HUES64 (cell line): ENCODE data around the gene TFPT. TPM values are rescaled to one million over a fixed set of nuclear protein-coding genes. Genes with fewer than 3 reads are reported as not detected.
A peak's percentile ranks its signal among the peaks of the same experiment; 100 is the strongest.

ENCODE experiments used
- H3K27ac ChIP-seq: 2 replicates; pipeline ENCODE4 v1.7.0; 2013; ENCODE audit warnings: low read depth, low read length, inconsistent platforms
- H3K27me3 ChIP-seq: 2 replicates; pipeline ENCODE4 v1.6.1; 2013; ENCODE audit warnings: mild to moderate bottlenecking, low read length; ENCODE audit not compliant: insufficient read depth
- H3K36me3 ChIP-seq: 2 replicates; pipeline ENCODE4 v1.6.1; 2013; ENCODE audit warnings: mild to moderate bottlenecking, low read length; ENCODE audit not compliant: insufficient read depth
- H3K4me1 ChIP-seq: 2 replicates; pipeline ENCODE4 v1.6.1; 2013; ENCODE audit warnings: mild to moderate bottlenecking, low read length, moderate library complexity; ENCODE audit not compliant: insufficient read depth
- H3K4me3 ChIP-seq: 2 replicates; pipeline ENCODE4 v1.5.1; 2013; ENCODE audit warnings: mild to moderate bottlenecking, low read length, moderate library complexity
- H3K9ac ChIP-seq: 2 replicates; pipeline ENCODE4 v1.6.1; 2013; ENCODE audit warnings: mild to moderate bottlenecking, low read depth, low read length
- H3K9me3 ChIP-seq: 2 replicates; pipeline ENCODE4 v1.6.1; 2013; ENCODE audit warnings: low read depth, low read length; ENCODE audit not compliant: insufficient read depth
- WGBS: fragments of 150-250, 120-280 bp; methylation state at CpG from one replicate; pipeline ENCODE4 v1.1.7; 2013; ENCODE audit warnings: missing lambda C conversion rate; 5-methylcytosine and 5-hydroxymethylcytosine counted together
- polyA plus RNA-seq, 2 experiments: library from polyadenylated mRNA; stranded (reverse); fragments of 50-300 nt; gene quantifications; one replicate each; pipeline ENCODE4 v1.2.3, GENCODE V29; 2013

Gene TFPT
- polyA plus RNA-seq (2013, experiment 1 of 2): 15.0 TPM
- polyA plus RNA-seq (2013, experiment 2 of 2): 16.4 TPM

- H3K27ac ChIP-seq: peak within 1 kb of the TSS; percentile 53
- H3K4me1 ChIP-seq: no peaks in the 10 kb centered on the region
- H3K27me3 ChIP-seq: no peaks in the 10 kb centered on the region
- H3K4me3 ChIP-seq: peak within 1 kb of the TSS; percentile 64
- no peaks in the 10 kb centered on the region for H3K9me3 ChIP-seq
- WGBS: under 1% methylated on average over 60 of the region's 60 CpGs
- peak within 1 kb of the TSS; percentile 76 for H3K9ac ChIP-seq
- H3K36me3 ChIP-seq: peaks cover 44% of the 10 kb centered on the region
Observed at GRCh38 chr19:54115109-54116063, at the start of gene TFPT, which contains the start of gene PRPF31. Gene TFPT (minus strand): TSS chr19:54115657. CDS start chr19:54115269, 388 bp downstream. Gene PRPF31 (plus strand): TSS chr19:54115754. CDS start chr19:54118279, 2,525 bp downstream.

DNA sequence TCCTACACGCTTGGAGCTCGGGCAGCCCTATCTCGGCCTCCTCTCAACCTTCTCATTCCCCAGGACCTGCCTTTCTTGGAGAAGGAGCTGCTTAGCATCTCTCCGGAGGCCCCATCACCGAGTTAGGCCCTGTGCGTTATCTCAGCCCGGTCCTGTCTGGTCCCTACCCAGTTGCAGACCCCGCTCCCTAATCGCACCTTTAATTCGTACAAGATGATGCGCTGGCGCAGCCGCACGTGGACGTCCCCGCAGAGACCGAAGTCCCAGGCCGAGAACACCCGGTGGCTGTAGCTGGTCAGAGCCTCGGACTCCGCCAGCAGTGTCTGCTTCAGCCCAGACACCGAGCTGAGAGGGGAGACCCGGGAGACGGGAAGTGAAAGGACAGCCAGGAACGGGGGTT is 49.8 kb upstream of the TFPT start:
- no peaks in the 10 kb centered on the region for H3K27me3 ChIP-seq
- H3K4me1 ChIP-seq: 0 out of 2 replicates have a peak, but pooled peaks cover 6% of the 10 kb centered on the region
- no peak overlapping the region for H3K27ac ChIP-seq
- no peak overlapping the region for H3K9ac ChIP-seq
- H3K9me3 ChIP-seq: no peaks in the 10 kb centered on the region
- no peak overlapping the region for H3K4me3 ChIP-seq
- 91% methylated on average over 25 of the region's 25 CpGs for WGBS
- H3K36me3 ChIP-seq: no peaks in the 10 kb centered on the region

DNA sequence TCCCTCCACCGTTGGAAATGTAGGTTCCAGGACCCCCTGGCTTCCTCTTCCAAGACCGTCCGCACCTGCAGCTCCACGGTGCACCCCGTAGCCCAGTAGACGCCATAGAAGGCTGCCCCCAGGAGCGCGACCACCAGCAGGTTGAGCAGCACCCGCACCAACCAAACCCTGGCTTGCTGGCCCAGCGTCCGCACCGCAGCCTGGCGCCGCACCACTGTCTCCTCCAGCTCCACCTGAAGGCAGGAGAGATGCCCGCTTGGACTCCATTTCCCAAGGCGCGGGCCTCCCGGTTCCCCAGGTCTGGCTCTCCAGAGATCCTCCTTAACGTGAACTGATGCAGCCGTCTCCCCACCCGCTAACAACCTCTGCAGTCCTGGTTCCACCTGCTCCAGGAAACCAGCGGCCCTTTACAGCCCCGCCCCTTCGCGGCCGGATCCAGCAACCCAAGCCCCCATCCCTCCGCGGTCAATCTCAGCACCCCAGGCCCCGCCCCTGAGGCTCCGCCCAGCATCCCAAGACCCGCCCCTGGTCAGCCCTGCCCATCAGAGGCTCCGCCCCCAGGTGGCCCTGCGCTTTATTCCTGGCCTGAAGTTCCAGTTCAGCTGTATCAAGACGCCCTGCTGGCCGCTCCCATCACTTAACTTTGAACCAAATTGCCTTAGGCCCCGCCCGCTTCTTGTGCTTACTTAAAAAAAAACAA is 49.1 kb upstream of the TFPT start:
- Histone ChIP-seq H3K27me3 (no peaks in the 10 kb centered on the region), H3K9ac (no peak overlapping the region), H3K27ac (no peak overlapping the region), H3K4me1 (0 out of 2 replicates have a peak, but pooled peaks cover 6% of the 10 kb centered on the region), H3K4me3 (peak overlapping the region; percentile 43), H3K9me3 (no peaks in the 10 kb centered on the region), H3K36me3 (no peaks in the 10 kb centered on the region)
- WGBS: 33% methylated on average over 35 of the region's 37 CpGs

- H3K4me1 ChIP-seq: peaks cover 11% of the 10 kb centered on the region; the same call in 1 of the 2 replicates
- no peak overlapping the region for H3K27ac ChIP-seq
- 92% methylated on average over 14 of the region's 14 CpGs for WGBS
- no peaks in the 10 kb centered on the region for H3K9me3 ChIP-seq
- 0 out of 2 replicates have a peak, but pooled peaks cover 2% of the 10 kb centered on the region for H3K36me3 ChIP-seq
- H3K9ac ChIP-seq: no peak overlapping the region
- no peaks in the 10 kb centered on the region for H3K27me3 ChIP-seq
- H3K4me3 ChIP-seq: peak overlapping the region; percentile 63
Observed at GRCh38 chr19:54162884-54163283, 47.4 kb upstream of the TFPT start.

- Histone ChIP-seq H3K36me3 (0 out of 2 replicates have a peak, but pooled peaks cover 2% of the 10 kb centered on the region), H3K4me1 (peaks cover 11% of the 10 kb centered on the region; the same call in 1 of the 2 replicates), H3K27ac (no peak overlapping the region), H3K27me3 (no peaks in the 10 kb centered on the region), H3K4me3 (peak overlapping the region; percentile 63), H3K9me3 (no peaks in the 10 kb centered on the region), H3K9ac (no peak overlapping the region)
- WGBS: 10% methylated on average over 34 of the region's 35 CpGs
Observed at GRCh38 chr19:54162241-54162805, 46.9 kb upstream of the TFPT start.

GRCh38 chr19:54160854-54161253 is 45.4 kb upstream of the TFPT start:
- H3K4me3 ChIP-seq: peak overlapping the region; percentile 78
- no peaks in the 10 kb centered on the region for H3K27me3 ChIP-seq
- H3K9ac ChIP-seq: peak overlapping the region; percentile 79
- peaks cover 11% of the 10 kb centered on the region; the same call in 1 of the 2 replicates for H3K4me1 ChIP-seq
- no peak overlapping the region for H3K27ac ChIP-seq
- peaks cover 16% of the 10 kb centered on the region for H3K36me3 ChIP-seq
- WGBS: 61% methylated on average over 13 of the region's 13 CpGs
- H3K9me3 ChIP-seq: no peaks in the 10 kb centered on the region

- Histone ChIP-seq H3K36me3 (peaks cover 17% of the 10 kb centered on the region), H3K9me3 (no peaks in the 10 kb centered on the region), H3K4me3 (peak overlapping the region; percentile 78), H3K27ac (peak overlapping the region; percentile 76), H3K9ac (peak overlapping the region; percentile 79), H3K4me1 (peaks cover 11% of the 10 kb centered on the region; the same call in 1 of the 2 replicates), H3K27me3 (no peaks in the 10 kb centered on the region)
- WGBS: 2% methylated on average over 28 of the region's 28 CpGs
Observed at GRCh38 chr19:54160182-54160811, 44.8 kb upstream of the TFPT start.

DNA sequence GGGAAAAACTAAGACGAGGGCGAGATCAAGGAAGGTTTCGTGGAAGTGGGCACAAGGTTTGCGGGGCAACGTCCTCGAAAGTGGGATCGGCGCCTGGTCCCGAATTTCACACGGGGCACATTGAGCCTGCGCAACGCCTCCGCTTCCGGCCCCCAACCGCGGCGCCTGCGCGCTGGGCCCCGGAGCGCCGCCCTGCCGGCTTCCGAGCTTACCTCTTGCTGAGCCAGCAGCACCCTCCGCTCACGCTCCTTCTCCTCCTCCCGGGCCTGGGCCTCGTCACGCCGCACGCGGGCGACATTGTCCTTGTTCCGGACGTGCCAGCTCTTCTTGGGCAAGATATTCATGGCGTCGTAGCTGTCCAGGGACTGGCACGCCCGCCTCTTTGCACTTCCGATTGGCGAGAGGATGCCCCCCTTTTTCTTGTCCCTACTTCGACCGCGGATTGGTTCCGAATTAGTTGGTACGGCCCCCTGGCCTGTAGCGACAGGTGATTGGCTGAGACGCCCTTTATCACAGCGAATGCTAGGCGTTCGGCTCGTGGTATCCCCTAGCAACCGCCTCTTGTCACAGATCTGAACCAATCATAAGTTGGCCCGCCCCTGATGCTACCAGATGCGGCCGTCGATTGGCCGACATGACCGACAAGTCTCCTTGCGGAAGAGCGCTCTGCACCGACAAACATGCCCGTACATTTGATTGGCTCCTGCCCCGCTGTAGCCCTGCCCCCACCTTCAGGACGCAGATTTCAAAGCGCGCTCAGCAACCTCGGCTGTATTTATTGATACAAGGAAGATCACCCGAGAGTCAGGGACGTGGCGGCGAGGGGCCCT is 44.1 kb upstream of the TFPT start, which contains the start of gene LENG1:
TSS of gene LENG1 (minus strand) at position 370 of the 830 bp plus-strand sequence. CDS start at position 344, 26 bp downstream.
- Histone ChIP-seq H3K4me1 (peaks cover 11% of the 10 kb centered on the region; the same call in 1 of the 2 replicates), H3K4me3 (peak within 1 kb of the TSS; percentile 78), H3K27ac (peak within 1 kb of the TSS; percentile 92), H3K9me3 (no peaks in the 10 kb centered on the region), H3K36me3 (peaks cover 24% of the 10 kb centered on the region), H3K9ac (peak within 1 kb of the TSS; percentile 84), H3K27me3 (no peaks in the 10 kb centered on the region)
- WGBS: under 1% methylated on average over 72 of the region's 72 CpGs

DNA sequence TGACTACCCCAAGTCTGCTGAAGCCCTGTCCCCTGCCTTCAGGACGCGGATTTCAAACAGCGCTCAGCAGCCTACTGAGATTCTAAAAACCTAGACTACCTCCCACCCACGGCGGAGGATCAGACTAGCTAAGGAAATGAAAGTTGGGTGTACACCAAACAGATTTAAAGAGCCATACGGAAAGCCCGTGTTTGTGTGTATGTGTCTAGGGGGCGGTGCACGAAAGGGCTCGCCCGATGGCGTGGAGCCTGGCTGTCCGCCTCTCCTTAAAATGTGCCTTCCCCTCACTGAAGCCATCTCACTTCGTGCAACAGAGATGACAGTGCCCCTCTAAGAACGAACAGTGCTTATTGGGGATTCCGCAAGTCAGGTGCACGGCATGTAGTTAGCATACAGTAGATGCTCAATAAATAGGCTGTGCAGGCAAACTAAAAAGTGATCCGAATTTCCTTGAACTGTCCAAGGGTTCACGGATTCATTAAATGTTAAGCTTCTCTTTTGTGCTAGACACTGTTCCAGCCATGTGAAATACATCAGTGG is 43.4 kb upstream of the TFPT start:
- H3K27ac ChIP-seq: peak overlapping the region; percentile 92; the same call in 1 of the 2 replicates
- H3K36me3 ChIP-seq: peaks cover 31% of the 10 kb centered on the region
- 27% methylated on average over 19 of the region's 19 CpGs for WGBS
- H3K27me3 ChIP-seq: no peaks in the 10 kb centered on the region
- H3K4me3 ChIP-seq: peak overlapping the region; percentile 78
- no peaks in the 10 kb centered on the region for H3K9me3 ChIP-seq
- peak overlapping the region; percentile 84 for H3K9ac ChIP-seq
- peaks cover 11% of the 10 kb centered on the region; the same call in 1 of the 2 replicates for H3K4me1 ChIP-seq
